ENCODE data around the gene DLX4. TPM values are rescaled to one million over a fixed set of nuclear protein-coding genes. Genes with fewer than 3 reads are reported as not detected.

Gene DLX4
- total RNA-seq, 1 donor from 2014 or later = 1.2 TPM

- TF ChIP-seq CTCF (IDR thresholded peaks at IDR 0.05) = no peak
- TF ChIP-seq POLR2A (IDR thresholded peaks at IDR 0.05) = no peak
- TF ChIP-seq POLR2AphosphoS5 (IDR thresholded peaks at IDR 0.05; ENCODE audit: insufficient read depth in 1 of 2, low read depth in 1 of 2) = no peak
- intact Hi-C loops (cut with DNase I) = no loop called here
- Histone ChIP-seq H3K4me1 (no peaks in the 10 kb centered on the region), H3K27ac (no peak overlapping the region), H3K4me3 (no peak overlapping the region), H3K9me3 (no peaks in the 10 kb centered on the region), H3K36me3 (no peaks in the 10 kb centered on the region), H3K27me3 (no peaks in the 10 kb centered on the region)
- no peak for DNase-seq (ENCODE audit: extremely low spot score in 2 of 2)
Measured at GRCh38 chr17:50018909-50019308, 49.9 kb downstream of the DLX4 start.

GRCh38 chr17:50020841-50021599 lies 52.0 kb downstream of the DLX4 start:
- H3K4me1 ChIP-seq = no peaks in the 10 kb centered on the region
- no peak overlapping the region for H3K4me3 ChIP-seq
- intact Hi-C loops (cut with DNase I) = loop anchor here (10.0 kb wide), 1 partner anchor 284 kb away; no protein-coding TSS in a partner anchor
- no peaks in the 10 kb centered on the region for H3K36me3 ChIP-seq
- H3K27me3 ChIP-seq = no peaks in the 10 kb centered on the region
- no peaks in the 10 kb centered on the region for H3K9me3 ChIP-seq
- no peak overlapping the region for H3K27ac ChIP-seq
- TF ChIP-seq POLR2A (IDR thresholded peaks at IDR 0.05) (no peak), CTCF (IDR thresholded peaks at IDR 0.05) (no peak), POLR2AphosphoS5 (IDR thresholded peaks at IDR 0.05; ENCODE audit: insufficient read depth in 1 of 2, low read depth in 1 of 2) (no peak)
- DNase-seq (ENCODE audit: extremely low spot score in 2 of 2) = peak in 1 of 2 donors; percentile 77

GRCh38 chr17:50021681-50022370 lies 52.8 kb downstream of the DLX4 start:
- Histone ChIP-seq H3K4me1 (peaks cover under 1% of the 10 kb centered on the region), H3K27me3 (no peaks in the 10 kb centered on the region), H3K9me3 (no peaks in the 10 kb centered on the region), H3K27ac (no peak overlapping the region), H3K36me3 (no peaks in the 10 kb centered on the region), H3K4me3 (no peak overlapping the region)
- no peak for DNase-seq (ENCODE audit: extremely low spot score in 2 of 2)
- no peak for TF ChIP-seq CTCF (IDR thresholded peaks at IDR 0.05)
- TF ChIP-seq POLR2AphosphoS5 (IDR thresholded peaks at IDR 0.05; ENCODE audit: insufficient read depth in 1 of 2, low read depth in 1 of 2) = no peak
- TF ChIP-seq POLR2A (IDR thresholded peaks at IDR 0.05) = no peak
- intact Hi-C loops (cut with DNase I) = loop anchor here (10.0 kb wide), 1 partner anchor 283 kb away; no protein-coding TSS in a partner anchor

GRCh38 chr17:50022463-50023130 lies 53.6 kb downstream of the DLX4 start:
- Histone ChIP-seq H3K4me3 (no peak overlapping the region), H3K27ac (no peak overlapping the region), H3K4me1 (peaks cover 8% of the 10 kb centered on the region), H3K27me3 (no peaks in the 10 kb centered on the region), H3K36me3 (no peaks in the 10 kb centered on the region), H3K9me3 (no peaks in the 10 kb centered on the region)
- intact Hi-C loops (cut with DNase I) = loop anchor here (10.0 kb wide), 1 partner anchor 282 kb away; no protein-coding TSS in a partner anchor
- DNase-seq (ENCODE audit: extremely low spot score in 2 of 2) = peak in 1 of 2 donors; percentile 40
- TF ChIP-seq POLR2A (IDR thresholded peaks at IDR 0.05) = no peak
- no peak for TF ChIP-seq POLR2AphosphoS5 (IDR thresholded peaks at IDR 0.05; ENCODE audit: insufficient read depth in 1 of 2, low read depth in 1 of 2)
- no peak for TF ChIP-seq CTCF (IDR thresholded peaks at IDR 0.05)

Data from vagina (tissue), 2 donors.